SW480 (cell line): ENCODE data around the gene RUNX2.
A peak's percentile ranks its signal among the peaks of the same experiment; 100 is the strongest.
"Not testable (repeated sequence)": the region's sequence is repeated elsewhere in the genome, so short reads cannot be mapped to it uniquely, and the experiment has no call there.

Experiments
- DNase-seq: peaks from one replicate; pipeline ENCODE4 v3.0.0-alpha.2; 2016; ENCODE audit warnings: low spot score

Gene RUNX2

DNA sequence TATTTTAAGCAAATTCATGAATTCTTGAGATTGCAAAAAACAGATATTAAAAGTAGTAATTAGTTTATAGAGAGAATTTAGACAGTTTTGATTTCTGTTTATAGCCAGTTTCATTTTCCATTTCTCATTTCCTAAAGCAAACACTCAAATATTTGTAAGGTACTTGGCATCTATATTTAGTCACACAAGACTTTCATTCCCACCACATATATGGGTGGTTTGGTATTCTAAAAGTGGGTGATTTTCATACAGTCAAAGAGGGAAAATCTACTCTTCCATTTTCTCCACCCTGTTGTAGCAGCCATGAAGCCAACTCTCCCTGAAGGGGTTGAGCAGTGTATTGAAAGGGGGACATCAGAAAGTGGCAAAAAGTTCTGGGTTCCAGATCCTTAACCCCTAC is 230.7 kb downstream of the RUNX2 start:
- DNase-seq, result no peak

DNA sequence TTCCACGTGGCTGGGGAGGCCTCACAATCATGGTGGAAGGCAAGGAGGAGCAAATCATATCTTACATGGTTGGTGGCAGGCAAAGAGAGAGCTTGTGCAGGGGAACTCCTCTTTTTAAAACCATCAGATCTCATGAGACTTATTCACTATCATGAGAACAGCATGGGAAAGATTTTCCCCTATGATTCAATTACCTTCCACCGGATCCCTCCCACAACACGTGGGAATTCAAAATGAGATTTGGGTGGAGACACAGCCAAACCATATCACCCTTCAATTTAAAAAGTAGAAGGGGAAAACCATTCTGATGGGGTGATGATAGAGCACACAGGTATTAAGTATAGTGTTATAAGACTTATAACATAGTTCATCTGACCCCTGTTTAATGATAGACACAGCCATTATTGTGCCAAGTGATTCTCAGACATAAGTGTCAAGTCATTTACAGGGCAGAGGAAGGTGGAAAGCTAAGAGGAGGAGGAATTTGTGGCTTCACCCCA is 232.2 kb downstream of the RUNX2 start:
- not testable (repeated sequence) for DNase-seq

DNA sequence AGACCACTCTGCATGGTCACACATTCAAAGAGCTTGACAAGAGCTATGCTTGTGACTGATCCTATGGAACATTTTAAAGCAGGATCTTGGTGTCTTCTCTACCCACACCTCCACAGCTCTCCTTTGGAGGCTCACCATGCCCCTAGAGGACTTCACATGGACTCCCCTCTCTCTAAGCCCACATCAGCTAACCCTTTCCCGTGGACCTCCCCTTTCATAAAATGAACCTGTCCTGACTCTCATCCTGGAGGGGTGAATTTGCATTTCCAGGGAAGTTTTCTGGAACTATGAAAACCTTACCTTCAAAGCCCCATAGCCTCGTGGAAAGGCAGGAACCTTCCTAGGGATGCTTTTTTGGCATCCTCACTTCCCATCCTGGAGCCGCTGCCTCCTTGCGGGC is 234.0 kb downstream of the RUNX2 start:
- DNase-seq, result no peak

DNA sequence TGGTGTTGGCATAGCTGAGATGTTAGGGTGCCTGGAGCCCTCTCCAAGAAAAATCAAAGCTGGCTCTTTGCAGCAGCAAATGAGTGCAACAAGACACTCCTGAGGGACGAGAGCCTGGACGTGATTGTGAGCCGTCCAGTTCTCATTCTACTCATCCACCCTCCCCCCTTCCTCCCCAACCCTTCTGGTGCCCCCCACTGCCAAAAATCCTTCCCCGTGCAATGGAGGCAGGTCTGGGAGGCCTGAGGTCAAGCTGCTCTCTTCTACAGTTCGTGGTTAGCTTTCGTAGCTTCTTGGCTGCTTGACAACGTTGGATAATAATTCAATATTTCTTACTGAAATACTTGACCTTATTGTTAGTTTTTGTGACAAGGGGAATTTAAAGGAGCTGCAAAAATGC is 234.9 kb downstream of the RUNX2 start:
- no peak for DNase-seq

DNA sequence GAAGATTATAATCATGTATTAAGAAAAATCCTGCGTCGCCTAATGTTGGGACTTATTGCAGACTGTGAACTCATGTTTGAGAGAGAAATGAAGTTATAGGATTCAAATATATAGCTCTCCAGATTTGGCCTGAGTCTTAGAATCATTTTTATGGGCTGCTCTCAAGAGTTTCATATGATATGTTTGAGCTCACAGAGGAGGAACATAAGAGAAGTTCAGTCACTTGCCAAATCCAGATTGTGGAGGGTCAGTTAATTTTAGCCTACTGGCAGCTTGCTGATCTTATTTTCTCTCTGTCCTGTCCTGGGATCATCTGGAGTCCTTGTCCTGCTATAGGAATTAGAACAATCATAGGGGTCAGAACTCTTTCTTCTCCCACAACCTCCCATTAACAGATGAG is 235.7 kb downstream of the RUNX2 start:
- DNase-seq, result no peak

DNA sequence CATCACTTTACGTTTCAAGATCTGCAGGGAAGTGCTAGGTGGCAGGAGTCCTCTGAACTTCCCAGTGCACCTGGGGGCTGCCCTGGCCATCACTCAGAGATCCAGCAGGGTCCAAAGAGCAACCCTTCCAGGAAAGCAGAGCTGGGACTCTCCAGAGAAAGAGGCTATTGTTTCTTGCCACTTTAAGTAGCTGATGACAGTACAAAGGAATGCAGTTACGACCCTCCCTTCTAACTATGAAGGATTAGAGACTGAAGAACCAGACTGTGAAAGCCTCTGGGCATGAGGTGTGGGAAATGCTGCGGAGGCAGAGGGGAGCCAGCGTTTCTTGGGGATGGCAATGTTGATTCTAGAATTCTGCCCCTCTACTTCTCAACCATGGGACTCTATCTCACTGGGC is 238.8 kb downstream of the RUNX2 start:
- peak; percentile 73 for DNase-seq

DNA sequence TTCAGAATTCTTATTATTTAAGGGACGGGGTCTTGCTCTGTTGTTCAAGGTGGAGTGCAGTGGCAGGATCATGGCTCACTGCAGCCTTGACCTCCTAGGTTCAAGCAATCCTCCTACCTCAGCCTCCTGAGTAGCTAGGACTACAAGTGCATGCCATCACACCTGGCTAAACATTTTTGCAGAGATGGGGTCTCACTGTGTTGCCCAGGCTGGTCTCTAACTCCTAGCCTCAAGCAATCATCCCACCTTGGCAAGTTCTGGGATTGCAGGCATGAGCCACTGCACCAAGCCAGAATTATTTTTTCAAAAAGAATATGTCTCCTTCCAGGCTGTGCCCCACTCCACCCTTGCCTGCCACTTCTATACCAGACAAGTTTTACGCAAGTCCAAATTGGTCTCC is 239.7 kb downstream of the RUNX2 start:
- DNase-seq, result no peak

DNA sequence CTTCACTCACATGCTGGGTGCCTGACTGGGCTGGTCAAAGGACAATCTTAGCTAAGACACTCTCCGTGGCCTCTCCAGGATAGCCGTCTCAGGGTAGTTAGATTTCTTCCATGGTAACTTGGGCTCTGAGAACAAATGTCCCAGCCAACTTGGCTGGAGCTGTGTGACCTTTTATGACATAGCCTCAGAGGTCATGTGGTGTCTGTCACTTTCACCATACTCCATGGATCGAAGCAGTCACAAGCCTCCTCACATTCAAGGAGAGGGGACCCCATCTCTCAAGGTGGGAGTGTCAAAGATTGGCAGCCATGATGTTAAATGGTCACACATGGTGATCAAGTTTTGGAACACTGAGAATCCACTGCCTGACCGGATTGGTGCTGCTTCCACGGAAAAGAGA is 240.5 kb downstream of the RUNX2 start:
- DNase-seq, result no peak

DNA sequence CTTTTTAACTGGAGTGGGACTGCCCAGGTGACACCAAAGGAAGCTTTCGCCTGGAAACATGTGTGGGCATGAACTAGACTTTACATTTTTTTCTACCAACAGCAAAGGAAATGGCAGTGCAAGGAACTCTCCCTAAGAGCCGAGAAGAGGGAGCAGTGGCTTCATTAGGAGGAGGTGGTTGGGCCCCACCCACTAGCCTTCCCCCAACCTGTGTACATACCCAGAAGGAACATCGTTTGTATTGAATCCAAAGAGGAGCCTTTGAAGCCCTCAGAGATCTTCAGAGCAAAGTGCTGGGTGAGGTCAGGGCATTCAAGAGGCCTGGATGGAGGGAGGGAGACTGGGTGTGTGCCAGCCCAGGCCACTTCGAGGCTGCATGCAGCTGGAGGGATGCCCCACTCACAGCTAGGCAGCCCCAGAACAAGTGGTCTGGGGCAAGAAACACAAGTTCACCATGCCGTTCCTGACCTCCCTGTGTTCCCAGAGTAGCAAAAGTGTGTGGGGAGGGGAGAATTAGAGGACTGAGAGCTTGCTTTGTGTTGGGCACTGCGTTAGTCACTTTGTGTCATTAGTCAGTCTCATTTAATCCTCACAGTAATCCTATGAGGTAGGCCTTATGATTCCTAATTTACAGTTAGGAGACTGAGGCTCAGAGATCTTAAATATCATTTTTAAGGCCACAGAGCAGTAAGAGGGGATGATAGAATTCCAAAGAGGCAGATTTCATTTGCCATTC is 241.2 kb downstream of the RUNX2 start:
- no peak for DNase-seq

DNA sequence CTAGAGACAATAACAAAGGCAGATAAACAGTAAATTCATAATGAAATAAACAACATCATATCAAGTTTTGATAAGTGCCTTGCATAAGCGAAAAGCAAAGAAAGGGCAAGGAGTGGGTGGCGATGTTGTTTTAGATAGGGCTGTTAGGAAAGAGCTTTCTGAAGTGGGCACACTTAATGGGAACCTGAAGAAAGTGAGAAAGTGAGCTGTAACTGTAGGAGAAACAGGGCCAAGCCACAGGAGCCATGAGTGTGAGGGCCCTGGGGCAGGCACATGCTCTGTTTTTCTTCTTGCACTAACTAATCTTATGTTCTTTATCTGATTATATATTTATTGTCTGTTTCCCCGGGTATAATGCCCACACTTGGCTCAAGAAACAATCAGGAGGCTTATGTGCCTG is 243.0 kb downstream of the RUNX2 start:
- DNase-seq, result no peak

DNA sequence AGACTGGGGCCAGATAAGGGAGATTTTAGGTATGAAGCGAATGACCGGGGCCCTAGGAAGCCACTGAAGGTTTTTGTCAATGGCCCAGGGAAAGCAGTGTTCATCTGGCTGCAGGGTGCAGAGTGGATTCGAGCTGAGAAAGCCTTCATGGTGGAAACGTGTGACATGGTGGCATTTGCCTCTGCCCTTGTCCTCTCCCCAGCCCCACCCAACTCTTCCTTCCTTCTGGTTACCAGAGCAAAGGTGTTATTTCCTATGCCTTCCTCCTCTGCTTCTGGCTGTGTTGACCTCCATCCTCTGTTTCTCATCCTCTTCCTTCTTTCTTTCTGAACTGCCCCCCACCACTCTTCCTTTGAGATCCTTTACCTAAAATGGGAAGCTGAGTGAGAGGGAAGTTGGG is 244.7 kb downstream of the RUNX2 start:
- no peak for DNase-seq

DNA sequence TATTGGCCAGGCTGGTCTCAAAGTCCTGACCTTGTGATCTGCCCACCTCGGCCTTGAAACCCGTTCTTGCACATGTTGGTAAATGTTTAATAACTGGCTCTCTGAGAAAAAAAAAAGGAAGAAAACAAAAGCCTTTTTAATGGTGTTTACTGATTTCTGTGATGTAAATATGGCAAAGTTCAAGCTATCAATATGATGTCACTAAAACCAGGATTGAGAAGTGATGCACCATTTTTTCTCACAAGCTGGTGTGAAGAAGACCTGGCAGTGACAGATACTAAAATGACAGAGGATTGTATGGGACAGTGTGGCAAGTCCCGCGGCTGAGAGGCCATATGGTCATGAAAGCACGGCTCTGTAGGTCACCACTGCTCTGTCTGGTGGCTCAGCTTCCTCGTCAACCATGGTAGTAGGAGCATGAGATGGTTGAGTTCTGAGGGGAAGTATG is 245.9 kb downstream of the RUNX2 start:
- no peak for DNase-seq

DNA sequence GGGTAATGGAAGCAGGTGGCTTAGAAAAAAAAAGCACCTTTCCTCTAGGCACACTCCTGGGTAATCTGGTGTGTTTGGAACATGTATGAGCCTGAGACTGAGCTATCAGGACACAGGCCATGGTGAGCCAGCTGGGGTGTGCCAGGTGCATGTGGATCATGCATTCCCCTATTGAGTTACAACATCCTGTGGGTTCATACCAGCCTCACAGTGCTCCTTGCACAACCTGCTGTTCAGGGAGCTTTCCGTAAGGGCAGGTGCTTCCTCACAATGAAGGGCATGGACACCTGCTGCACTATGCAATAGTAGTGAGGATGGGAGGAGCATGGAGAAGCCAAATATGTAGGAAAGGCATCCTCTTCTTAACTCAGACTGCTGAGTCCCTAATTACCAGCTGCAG is 246.8 kb downstream of the RUNX2 start:
- no peak for DNase-seq

DNA sequence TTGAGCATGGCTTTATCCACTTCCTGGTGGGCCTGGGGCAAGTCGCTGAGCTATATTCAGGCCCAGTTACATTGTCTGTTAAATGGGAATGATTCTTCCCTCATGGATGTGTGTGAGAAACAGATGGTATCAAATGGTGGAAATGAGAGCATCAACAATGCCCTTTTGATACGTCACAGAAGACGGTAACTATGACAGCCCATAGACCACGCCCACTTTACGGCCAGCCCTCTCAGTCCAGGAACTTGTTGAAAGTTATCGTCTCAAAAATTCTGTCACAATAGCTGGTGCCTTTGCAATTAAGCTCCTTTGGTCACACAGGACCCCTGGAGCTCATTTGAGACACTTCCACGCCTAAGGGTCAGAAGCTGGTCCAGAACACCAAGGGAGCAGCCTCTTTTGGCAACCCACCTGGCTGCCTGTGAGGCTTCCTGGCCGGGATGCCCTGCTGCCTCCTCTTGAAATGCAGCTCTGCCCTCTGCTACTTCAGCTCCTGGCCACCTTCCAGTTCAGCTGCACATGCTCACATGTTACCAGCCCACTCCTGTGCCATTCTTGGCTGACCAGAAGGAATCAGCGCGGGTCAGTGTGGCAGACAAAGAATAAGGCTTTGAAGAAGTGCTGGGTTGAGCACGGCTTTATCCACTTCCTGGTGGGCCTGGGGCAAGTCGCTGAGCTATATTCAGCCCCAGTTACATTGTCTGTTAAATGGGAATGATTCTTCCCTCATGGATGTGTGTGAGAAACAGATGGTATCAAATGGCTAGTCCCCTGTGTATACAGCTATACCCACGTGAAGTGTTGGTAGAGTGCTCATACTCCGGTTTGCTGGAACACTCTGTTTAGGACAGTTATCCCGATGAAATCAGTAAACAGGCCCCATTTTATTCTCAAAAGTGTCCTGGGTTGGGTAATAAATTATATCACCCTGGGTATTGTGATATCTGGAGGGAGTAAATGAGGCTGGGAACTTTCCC is 248.8 kb downstream of the RUNX2 start:
- DNase-seq, result no peak

DNA sequence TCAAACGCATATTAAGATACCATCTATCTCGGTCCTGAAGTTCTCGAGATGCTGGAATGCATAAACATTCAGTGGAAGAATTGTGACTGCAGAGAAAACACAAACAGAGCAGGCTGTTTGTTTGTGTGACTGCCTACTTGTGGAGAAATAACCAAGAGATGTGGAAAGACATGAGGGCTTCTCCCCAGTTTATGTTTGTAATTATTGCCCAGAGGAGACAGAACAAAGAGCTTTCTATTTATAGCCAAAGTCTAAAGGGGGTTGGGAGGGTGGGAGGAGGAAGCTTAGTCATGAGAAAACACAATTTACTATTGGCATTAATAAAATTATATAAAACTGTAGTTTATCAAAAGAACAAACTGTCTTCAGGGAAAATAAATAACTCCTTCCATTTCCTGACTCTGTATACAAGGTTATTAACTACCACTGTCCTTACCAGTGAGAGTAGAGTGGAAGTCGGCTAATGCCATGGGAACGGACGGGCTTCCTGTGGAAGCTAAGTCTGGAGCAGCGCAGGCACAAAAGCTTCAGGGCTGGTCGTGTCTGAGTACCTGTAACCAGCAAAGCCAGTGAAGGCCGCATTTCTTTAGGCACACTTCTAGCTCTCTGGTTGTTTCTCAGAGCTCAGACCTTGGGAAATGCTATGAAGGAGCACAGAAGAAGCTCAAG is 249.8 kb downstream of the RUNX2 start:
- DNase-seq, result no peak

DNA sequence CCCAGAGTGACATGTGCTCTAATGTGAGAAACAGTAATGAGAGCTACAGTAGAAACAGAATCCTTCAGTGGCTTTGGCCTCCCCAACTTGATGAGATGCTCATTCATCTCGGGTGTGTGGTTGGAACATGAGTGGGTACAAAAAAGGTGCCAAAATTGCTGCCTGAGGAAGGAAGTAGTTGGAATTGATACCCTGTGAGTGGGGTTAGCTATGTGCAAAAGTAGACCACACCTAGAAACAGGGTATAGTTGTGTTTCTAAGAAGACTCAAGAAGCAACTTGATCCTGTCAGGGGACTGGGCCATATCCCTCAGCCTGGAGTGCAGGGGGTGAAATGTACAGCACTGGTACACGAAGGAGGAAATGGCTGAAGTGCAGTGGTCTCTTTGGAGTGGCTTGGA is 256.0 kb downstream of the RUNX2 start:
- DNase-seq, result no peak

DNA sequence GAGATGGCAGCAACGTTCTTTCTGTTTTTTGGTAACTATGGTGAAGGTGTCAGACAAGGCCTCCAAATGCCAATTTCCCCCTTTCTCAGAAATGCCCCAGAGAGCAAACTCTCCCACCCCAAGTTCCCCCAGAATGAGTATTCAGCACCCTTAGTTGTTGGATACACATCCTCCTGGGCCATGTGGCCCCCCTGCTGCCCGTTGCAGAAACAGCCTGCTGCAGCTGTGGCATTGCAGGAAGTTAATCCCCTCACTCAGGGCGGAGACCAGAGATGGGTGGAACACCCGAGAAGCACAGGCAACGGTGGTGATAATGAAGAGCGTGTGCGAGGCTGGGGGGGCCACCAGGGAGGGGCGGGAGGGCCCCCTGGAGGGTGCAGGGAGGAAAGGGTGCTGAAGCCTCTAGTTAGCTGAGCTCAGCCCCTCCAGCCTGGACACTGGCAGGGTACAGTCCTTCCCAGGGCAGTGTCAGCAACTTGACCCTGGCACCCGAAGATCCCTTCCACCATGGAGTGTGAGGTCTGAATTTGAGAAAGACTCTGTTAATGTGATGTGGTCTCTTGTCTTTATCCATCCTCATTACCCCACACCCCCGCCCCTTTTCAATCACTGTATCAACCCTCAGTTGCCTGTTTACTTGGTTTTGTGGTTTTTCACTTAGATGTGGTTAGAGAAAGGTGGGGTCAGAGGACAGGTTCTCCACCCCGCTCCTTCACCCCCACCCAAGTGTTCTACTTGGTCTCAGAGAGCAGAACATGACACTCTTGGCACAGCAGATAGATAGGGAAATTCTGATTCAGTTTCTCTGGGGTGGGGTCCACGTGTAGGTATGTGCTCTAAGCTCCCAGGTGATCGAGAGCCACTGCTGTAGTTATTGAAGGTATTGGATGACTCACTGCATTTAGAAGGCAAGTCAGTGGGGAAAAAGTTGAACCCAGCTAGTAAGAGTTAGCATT is 258.4 kb downstream of the RUNX2 start:
- peak; percentile 79 for DNase-seq

DNA sequence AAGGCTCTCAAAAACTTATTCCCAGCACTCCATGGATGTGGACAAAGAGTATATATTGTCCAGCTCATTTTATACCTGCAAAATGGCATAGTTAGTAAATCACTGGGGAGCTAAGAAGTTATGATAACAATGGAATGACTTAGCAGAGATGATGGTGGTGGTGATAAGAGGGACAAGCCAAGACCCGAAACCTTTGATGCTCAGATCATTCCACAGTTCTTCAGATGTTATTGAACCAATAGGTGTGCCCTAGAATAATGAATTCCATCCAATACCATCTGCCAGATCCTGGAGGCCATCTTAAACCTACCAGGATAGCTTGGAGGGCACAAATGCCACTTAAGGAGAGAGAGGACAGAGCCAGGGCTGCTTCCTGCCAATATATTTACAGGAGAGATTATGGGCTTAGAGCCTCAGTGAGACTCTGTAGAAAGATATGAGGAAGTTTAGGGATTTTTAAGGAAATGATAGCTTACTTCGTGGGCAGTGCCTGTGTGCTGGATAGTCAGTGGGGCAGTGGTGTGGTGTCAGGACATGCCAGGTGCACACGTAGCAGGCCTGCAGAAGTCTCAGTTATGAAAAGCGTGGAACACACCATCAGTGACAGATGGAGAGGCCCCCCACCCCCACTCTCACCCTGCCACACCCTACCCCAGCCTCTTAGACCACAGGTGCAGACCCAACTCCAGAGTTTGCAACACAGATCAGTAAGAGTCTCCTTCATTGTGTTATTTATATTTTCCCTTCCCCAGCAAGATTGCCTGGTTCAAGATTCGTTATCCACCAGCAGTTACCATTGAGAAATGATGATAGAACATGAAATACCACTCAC is 259.3 kb downstream of the RUNX2 start:
- DNase-seq, result peak; percentile 69

DNA sequence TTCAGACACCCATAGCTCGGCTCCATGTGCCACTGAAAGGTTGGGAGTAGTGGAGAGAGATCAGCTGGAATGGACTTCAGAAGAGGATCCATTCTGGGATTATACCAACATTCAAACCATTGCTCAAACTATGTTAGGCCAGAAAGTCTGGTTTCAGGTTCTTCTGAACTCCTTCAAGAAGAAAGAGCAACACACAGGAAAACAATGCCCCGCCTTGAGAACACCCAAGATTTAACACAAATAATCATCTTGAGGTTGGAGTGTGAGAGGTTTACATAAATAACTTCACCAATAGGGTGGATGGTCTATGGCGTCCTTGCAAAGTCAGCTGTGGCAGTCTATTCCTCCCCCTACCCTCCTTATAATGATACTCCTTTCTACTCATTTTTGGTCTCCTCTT is 261.2 kb downstream of the RUNX2 start:
- no peak for DNase-seq

DNA sequence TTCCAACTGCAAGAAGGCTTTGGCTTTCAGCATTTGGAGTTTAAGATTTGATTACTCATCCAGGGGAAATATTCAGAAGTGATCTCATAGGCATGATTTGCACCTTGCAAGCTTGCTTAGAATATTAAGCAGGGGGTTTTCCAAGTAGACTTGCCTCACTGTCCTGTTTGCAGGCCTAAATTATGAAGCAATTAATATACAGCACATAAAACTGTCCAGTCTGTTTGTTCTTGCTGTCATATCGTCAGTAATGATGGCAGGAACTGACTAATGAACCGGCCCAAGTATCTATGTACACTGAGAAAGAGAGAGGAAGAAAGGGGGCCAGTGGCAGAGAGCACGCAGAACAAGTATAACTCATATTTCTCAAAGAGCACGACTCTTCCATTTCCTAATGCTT is 262.1 kb downstream of the RUNX2 start:
- no peak for DNase-seq
